AG04450 (cell line): ENCODE results near the gene TTLL11. TPM values are rescaled to one million over a fixed set of nuclear protein-coding genes. Genes with fewer than 3 reads are reported as not detected.

Source experiments
- CTCF ChIA-PET: fragments of 300-600, 350-600 bp; formaldehyde crosslinking; extraction: SDS; loops from one replicate; lab custom pipeline; 2022; ENCODE audit warnings: antibody characterized with exemption, inconsistent platforms; lab: Charles Lee
- POLR2A ChIA-PET: fragments of 350-600 bp; formaldehyde crosslinking; extraction: SDS; loops from one replicate; lab custom pipeline; 2021; ENCODE audit warnings: antibody characterized with exemption, inconsistent platforms; lab: Yijun Ruan, JAX
- DNase-seq: peaks from one replicate; pipeline ENCODE4 v3.0.0-alpha.2; 2011; ENCODE audit warnings: low read depth, low spot score
- H3K27ac ChIP-seq: one replicate; pipeline ENCODE4 v1.5.1; 2012; ENCODE audit warnings: low read depth, low read length, control low read depth
- H3K27me3 ChIP-seq: one replicate; pipeline ENCODE4 v1.6.0; 2012; ENCODE audit warnings: low read length; ENCODE audit not compliant: control insufficient read depth, insufficient read depth
- H3K4me3 ChIP-seq: 2 replicates; pipeline ENCODE4 v1.5.1; 2011; ENCODE audit warnings: mild to moderate bottlenecking, low read depth, low read length, control low read depth
- H3K9me3 ChIP-seq: 2 replicates; pipeline ENCODE4 v1.5.1; 2012; ENCODE audit warnings: low read length; ENCODE audit not compliant: control insufficient read depth, insufficient read depth
- CTCF ChIP-seq: IDR thresholded peaks from 2 replicates; pipeline ENCODE4 v1.5.1; 2011; ENCODE audit warnings: low read depth, low read length, control low read depth, inconsistent platforms
- polyA plus RNA-seq: library from polyadenylated mRNA; depleted of rRNA; stranded (reverse); fragments of >200 nt; gene quantifications from 2 replicates; pipeline ENCODE4 v1.2.3, GENCODE V29; 2011

TTLL11 gene
- polyA plus RNA-seq, 1 experiment: 4.6 TPM

- H3K27me3 ChIP-seq: no peaks in the 10 kb centered on the region
Observed at GRCh38 chr9:121779381-121780117, 313.6 kb downstream of the TTLL11 start.

GRCh38 chr9:121778252-121779225 is 314.6 kb downstream of the TTLL11 start:
- ChIA-PET POLR2A (no interaction called here), CTCF (no interaction called here)
- Histone ChIP-seq H3K9me3 (peaks cover 8% of the 10 kb centered on the region), H3K27me3 (no peaks in the 10 kb centered on the region), H3K4me3 (no peak overlapping the region), H3K27ac (no peak overlapping the region)
- no peak for DNase-seq
- no peak for TF ChIP-seq CTCF

More at GRCh38 chr9:121779381-121780117, 313.6 kb downstream of the TTLL11 start:
- ChIA-PET POLR2A (no interaction called here), CTCF (no interaction called here)
- no peak for TF ChIP-seq CTCF
- H3K4me3 ChIP-seq: no peak overlapping the region
- no peak for DNase-seq
- peaks cover 8% of the 10 kb centered on the region for H3K9me3 ChIP-seq
- H3K27ac ChIP-seq: no peak overlapping the region

GRCh38 chr9:121776739-121777637 is 316.1 kb downstream of the TTLL11 start:
- H3K27ac ChIP-seq: no peak overlapping the region
- CTCF ChIA-PET: interaction anchor here (0.8 kb wide), 1 partner anchor 231 kb away, joined by 3 read pairs; no protein-coding TSS in a partner anchor
- POLR2A ChIA-PET: no interaction called here
- no peak for DNase-seq
- H3K9me3 ChIP-seq: peaks cover 8% of the 10 kb centered on the region
- no peak overlapping the region for H3K4me3 ChIP-seq
- no peak for TF ChIP-seq CTCF
- no peaks in the 10 kb centered on the region for H3K27me3 ChIP-seq

GRCh38 chr9:121776001-121776738 is 316.9 kb downstream of the TTLL11 start:
- Histone ChIP-seq H3K27me3 (no peaks in the 10 kb centered on the region), H3K9me3 (peaks cover 8% of the 10 kb centered on the region), H3K4me3 (no peak overlapping the region), H3K27ac (no peak overlapping the region)
- no peak for DNase-seq
- no peak for TF ChIP-seq CTCF
- POLR2A ChIA-PET: no interaction called here
- CTCF ChIA-PET: no interaction called here
